HG03520 (cell line): Measurements from ENCODE around the gene PHYH.
A peak's percentile ranks its signal among the peaks of the same experiment; 100 is the strongest.
"Not testable (repeated sequence)": the region's sequence is repeated elsewhere in the genome, so short reads cannot be mapped to it uniquely, and the experiment has no call there.

Experiments used
- ATAC-seq: cut with Tn5 transposase; IDR thresholded peaks from one replicate; pipeline ENCODE4 v1.9.1; 2021; ENCODE audit warnings: mild to moderate bottlenecking, moderate library complexity; ENCODE audit not compliant: unreplicated experiment

Gene PHYH

DNA sequence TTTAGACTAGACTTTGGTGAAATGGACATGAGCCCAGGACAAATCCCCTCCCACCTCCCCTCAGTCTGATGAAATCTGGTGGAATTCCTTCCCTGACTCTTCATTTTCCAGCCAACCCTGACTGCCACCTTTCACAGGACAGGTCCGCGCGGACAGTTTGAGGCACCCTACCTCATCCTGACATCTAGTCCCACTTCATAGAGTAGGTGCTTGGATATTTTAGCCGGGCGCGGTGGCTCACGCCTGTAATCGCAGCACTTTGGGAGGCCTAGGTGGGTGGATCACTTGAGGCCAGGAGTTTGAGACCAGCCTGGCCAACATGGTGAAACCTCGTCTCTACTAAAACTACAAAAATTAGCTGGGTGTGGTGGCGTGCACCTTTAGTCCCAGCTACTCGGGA lies 23.7 kb downstream of the PHYH start:
- ATAC-seq: not testable (repeated sequence)

DNA sequence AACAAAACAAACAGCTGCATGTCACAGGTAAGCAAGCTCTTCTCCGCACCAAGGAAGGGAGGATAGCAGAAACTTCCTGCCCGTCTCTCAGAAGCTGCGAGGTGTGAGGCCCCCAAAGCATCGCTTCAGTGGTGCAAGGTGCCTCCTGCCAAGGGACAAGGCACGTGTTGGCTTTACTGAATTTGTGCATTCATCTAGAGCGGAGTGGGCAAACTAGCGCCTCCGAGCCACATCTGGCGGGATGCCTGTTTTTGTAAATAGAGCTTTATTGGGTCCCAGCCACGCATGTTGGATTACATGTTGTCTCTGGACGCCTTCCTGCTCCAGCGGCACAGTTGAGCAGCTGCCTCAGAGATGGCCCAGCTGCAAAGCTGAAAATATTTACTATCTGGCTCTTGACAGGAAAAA lies 27.7 kb downstream of the PHYH start:
- peak; percentile 31 for ATAC-seq

DNA sequence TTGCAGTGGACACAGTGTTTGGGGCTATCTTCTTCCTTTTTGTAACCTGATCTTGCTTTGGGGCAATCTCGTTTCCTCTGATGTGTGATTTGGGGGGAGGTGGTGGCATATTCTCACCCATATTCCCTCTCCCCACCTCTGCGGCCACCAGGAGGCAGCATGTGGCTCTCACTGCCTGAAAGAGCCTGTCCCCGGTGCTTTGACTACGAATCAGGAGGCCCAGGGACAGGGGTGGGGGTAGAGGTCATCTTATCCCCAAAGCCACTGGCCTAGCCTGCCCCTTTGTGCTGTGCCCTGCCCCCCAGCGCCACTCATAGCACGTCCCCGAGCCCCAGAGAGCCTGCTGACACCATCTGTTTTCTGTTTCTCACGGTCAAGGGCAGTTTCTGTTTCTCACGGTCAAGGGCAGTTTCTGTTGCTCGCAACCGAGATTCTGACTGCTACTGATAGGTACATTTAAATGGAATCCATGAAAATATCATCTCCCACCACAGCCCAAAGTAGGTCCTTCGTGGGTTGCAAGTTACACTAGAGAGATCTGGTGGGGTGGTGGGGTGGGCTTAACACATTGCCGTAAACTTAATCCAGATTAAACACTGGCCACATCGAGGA lies 28.2 kb downstream of the PHYH start:
- peak; percentile 86 for ATAC-seq

DNA sequence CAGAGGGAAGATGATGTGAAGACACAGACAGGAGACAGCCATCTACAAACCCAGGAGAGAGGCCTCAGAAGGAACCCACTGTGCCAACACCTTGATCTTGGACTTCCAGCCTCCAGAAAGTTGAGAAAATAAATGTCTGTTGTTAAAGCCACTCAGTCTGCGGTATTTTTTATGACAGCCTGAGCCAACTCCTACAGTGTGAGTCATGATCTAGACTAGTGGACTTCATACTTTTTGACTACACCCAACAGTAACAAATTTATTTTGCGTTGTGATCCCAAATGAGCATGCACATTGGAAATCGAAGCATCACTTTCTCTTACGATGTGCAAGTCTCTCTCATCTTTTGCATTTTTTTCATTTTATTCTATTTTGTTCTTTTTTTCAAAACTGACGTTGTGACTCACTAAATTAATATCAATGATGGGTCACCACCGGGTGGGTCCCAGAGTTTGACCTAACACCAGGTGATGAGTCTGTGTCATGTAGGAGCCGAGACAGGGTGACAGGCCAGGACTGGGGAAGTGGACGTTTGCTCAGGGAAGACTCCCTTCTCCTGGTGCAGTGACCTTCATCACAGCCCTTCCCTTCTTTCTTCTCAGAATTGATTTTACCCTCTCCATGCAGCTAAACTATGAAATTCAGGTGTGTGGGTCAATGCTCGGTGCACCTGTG lies 28.9 kb downstream of the PHYH start:
- ATAC-seq: no peak

DNA sequence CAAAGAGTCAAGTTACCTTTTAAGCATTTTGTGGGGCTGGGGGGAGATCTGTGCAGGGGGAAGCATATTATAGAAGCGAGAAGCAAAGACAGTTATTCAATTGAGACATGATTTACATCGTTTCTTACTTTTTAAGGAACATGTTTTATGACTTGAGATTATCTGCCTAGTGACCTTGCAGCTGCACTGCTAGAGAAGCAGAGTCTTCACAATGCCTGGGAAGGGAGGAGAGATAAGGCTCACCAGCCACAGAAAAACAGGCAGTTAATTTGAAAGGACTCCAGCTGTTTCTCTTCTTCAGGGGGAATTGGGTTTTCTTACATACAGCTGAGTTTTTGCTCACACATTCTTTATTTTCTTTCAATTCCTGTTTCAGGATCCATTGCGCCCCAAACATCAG lies 31.0 kb downstream of the PHYH start:
- ATAC-seq: no peak

DNA sequence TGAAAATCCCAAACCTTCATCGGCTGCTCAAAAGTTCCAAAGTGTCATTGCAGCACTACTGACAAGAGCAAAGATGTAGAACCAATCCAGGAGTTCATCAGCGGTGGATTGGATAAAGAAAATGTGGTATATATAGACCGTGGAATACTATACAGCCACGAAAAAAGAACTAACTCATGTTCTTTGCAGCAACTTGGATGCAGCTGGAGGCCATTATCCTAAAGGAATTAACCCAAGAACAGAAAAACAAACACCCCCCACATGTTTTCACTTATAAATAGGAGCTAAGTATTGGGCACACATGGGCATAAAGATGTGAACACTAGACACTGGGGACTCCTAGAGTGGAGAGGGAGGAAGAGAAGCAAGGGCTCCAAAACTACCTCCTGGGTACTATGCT lies 31.6 kb downstream of the PHYH start:
- ATAC-seq: no peak

DNA sequence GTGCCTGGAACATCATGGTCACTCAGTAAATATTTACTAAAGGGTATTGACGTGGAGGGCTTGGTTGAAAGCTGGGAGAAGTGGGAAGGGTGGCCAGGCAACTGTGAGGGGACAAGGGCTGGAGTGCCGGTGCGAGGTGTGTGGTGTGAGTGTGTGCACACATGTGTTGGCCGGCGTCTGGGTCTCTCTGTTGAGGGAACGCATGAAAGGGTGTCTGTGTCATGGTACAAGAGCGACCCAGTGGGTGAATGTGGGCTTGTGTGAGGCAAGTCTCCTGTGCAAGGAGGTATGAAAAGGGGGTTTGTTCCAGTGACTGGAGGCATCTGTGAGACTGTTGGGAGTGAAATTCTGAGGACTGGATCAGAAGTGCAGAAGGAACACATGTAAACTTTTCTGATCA lies 36.3 kb downstream of the PHYH start:
- no peak for ATAC-seq

DNA sequence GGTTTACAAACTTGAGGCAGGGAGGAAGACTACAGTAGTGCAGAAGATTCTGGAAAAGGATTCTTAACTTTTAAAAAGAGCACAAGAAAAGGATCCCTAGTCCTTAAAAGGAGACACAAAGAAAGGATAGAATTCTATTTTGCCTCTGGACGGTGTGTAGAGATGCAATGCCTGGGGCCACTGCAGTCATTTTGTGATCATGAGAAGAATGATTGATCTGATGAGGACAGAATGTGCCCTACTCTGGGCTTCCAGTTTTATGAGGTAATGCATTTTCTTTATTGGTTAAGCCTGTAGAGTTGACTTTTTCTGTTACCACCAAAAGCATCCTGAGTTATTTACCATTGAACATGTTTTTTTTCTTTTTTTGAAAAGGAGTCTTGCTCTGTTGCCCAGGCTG lies 37.4 kb downstream of the PHYH start:
- no peak for ATAC-seq

DNA sequence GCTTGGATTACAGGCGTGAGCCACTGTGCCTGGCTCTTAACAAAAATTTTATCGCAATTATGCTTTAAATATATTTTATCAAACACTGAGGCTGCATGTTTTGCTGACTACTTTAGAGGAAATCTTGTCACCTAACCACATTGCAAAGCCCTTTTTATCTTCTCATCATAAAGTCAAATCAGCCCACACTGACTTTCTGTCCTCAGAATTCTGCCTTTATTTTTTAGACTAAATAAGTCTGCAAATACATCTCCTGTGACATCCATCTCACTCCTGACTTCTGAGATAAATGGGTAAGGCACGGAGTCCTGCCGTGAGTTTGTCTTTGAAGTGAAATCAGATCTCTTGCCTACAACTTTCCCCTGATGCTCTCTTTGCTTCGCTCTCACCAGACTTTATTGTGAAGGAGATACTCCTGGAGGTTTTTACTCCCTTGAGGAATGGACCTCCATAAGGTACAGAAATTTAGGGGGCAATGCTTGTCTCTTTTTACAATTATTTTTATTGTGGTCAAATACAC lies 42.2 kb downstream of the PHYH start:
- ATAC-seq: no peak

DNA sequence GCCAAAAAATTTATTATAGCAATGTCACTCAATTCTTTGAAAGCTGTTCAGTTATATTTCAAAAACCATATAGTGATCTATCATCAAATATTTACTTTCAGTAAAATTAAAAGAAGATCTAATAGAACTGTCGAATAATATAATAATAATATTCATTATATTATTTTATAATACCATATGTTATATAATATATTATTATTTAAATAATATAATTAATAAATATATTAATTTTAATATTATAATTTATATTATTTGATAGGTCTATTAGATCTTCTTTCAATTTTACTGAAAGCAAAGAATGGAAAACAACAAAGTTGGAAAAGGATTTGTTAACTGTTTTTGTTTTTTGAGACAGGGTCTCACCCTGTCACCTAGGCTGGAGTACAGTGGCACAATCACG lies 43.2 kb downstream of the PHYH start:
- ATAC-seq: no peak

DNA sequence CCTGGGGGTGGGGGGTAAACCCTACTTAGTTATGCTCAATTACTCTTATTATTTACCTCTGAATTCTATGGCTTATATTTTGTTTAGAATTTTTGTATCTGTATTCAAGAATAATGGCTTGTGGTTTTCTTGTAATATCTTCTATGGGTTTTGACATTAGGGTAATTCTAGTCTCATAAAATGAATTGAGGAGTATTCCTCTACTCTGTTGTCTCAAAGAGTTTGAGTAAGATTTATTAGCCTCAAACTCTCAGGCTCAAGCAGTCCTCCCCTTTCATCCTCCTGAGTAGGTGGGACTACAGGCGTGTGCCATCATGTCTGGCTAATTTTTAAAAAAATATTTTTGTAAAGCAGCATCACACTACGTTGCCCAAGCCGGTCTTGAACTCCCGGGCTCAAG lies 46.1 kb downstream of the PHYH start:
- ATAC-seq: no peak

DNA sequence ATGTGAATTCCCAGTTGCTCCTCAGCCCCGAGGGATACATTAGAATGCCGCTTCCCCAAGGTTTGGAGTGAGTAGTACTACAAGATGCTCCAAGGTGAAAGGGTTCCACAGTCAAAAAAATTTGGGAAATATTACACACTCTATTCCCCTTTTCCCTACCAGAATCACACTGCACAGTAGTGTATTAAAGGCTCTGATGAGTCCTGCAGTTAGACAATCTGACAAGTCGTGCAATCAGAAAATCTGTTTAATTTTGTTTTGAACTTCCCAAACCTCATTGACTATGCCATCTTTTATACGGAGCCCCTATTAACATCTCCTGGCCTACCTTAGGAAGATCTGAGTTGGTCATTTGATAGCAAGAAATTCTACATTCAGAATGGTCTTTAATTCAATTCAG lies 52.1 kb downstream of the PHYH start:
- ATAC-seq: no peak

DNA sequence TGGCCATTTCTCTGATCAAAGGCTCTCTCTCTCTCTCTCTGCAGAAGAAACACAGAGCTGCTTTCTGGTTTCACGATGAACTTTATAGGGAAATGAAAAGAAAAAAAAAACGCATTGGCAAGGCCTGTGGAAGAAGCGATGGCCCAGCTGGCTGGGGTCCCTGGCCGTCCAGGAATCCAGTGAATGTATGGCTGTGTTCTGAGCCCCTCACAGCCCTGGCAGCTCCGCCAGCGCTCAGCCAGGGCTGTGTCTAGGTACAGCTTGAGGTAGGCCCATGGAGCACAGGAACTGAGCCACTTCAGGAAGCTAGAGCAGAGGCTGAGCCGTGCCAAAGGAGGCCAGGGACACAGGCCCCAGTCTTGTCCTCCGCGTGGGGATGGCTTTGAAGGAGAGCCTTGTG lies 52.6 kb downstream of the PHYH start:
- ATAC-seq: no peak

DNA sequence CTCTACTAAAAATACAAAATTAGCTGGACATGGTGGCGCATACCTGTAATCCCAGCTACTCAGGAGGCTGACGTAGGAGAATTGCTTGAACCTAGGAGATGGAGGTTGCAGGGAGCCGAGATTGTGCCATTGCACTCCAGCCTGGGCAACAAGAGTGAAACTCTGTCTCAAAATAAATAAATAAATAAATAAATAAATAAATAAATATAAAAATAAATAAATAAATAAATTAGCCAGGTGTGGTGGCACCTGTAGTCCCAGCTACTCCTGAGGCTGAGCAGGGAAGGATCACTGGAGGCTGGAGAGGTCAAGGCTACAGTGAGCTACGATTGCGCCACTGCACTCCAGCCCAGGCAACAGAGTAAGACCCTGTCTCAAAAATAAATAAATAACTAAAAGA lies 57.6 kb downstream of the PHYH start:
- ATAC-seq: not testable (repeated sequence)

DNA sequence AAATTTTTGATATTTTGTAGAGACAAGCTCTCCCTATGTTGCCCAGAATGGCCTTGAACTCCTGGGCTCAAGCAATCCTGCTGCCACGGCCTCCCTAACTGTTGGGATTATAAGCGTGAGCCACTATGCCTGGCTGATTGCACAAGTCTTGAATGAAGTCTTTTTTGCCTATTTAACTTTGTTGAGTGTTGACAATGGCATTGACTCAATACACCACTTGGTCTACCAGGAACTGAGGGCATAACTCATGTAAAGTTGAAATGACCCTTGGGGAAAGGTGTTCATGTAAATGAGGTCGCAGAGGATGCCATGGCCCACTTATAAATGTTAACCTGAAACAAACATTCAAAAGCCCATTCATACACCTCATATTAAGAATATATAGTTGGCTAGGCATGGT lies 58.3 kb downstream of the PHYH start:
- no peak for ATAC-seq

DNA sequence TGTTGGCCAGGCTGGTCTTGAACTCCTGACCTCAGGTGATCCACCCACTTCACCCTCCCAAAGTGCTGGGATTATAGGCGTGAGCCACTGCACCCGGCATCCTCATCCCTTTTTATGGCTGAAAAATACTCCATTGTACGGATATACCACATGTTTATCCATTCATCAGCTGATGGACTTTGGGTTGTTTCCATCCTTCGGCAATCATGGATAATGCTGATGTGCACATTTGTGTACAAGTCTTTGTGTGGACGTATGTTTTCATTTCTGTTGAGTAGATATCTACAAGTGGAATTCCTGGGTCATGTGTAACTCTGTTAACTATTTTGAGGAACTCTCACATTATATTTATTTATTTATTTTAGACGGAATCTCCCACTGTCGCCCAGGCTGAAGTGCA lies 59.9 kb downstream of the PHYH start:
- ATAC-seq: no peak

DNA sequence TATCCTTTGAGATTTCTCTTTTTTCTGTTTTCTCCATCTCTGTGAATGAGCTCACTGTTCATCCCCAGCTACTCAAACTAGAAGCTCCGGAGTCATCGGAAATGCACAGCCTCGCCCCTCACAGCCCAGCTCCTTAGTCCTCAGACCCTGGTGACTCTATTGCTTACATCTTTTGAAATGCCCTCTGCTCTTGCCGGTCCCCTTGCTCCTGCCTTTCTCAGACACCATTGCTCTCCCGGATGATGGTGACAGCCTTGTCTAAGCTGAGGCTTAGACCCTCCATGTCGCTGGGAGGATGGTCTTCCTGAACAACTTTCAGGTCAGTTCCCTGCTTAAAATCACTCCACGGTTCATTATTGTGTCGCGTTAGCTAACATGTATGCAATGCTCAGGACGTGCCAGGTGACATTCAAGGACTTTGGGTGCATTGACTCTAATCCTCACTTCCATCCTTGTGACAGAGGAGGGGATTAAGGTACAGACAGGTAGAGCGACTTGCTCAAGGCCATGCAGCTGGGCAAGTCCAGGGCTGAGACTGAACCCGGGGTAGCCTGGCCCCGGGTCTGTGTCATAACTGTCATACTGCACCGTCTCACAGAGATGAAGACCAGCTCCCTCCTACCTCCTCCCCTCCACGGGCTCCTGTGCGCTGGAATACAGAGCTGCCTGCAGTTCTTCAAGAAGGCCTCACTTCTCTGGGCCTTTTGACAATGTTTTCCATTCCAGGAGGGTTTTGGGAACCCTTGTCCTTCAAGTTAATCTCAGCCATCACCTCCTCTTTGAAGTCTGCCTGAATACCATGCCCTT lies 61.4 kb downstream of the PHYH start:
- ATAC-seq: no peak

DNA sequence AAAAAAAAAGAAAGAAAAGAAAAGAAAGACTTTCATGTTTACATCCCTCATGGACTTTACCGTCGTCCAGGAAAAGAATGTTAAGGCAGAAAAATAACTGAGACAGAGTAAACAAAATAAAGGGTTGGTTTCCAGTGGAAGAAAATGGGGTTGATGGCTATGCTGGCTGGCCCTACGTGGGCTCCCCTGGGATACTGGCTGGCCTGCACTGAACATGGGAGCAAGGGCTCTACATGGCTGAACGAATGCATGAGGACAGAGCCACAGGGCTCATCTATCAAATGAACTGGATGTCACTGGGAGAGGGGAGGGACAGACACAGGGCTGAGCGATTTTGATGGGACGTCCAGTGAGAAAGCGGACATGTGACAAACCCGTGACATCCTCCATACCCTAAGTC lies 63.2 kb downstream of the PHYH start:
- no peak for ATAC-seq

DNA sequence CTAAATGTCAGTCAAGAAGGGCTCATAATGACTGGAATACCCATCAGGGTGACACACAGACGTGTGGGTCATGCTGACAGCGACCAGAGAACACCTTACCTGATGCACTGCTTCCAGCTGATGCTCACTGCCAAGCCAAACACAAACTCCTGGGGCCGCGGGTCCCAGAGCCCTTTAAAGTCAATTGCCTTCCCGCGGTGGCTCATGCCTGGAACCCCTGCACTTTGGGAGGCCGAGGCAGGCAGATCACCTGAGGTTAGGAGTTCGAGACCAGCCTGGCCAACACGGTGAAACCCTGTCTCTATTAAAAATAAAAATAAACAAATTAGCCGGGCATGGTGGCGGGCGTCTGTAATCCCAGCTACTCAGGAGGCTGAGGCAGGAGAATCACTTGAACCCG lies 65.1 kb downstream of the PHYH start:
- not testable (repeated sequence) for ATAC-seq

DNA sequence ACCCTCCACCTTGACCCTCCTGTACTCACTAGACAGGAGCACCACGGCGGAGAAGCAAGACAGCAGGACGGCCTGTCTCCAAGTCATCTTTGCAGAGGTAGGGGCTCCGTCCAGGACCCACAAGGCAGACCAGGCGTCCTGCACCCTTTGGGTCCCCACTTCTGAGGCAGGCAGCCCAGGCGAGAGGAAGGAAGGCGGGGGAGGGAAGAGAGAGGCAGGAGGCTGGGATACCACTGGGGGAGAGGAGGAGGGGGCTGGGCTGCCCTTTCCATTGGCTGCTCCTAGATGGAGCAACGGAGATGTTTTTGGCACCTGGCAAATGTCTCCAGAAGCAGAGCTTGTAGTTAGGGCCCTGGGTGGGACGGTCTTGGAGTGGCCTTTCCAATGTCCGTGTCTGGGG lies 65.7 kb downstream of the PHYH start, which contains the start of gene UCMA:
Gene UCMA, minus strand, starts transcription at position 203 of the 400 bp plus-strand sequence. Its CDS starts 116 bp downstream, at position 87.
- ATAC-seq: no peak

DNA sequence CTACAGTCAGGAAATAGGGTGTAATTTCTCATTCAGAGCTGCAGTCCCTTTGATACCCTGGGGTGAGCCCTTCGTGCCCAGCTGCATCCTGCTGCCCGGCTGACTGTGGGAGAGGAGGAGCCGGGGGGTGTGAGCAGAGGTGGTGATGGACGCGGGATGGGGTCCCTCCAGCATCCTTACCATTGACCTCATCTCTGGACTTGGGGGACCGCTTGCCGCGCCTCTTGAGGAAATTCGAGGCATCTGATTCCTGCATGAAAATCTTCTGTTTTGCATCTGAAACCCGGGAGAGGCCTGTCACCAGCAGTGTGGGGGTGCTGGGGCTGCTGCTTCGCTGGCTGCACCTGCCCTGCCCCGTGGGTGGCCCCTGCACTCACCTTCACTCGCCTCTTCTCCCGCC lies 66.5 kb downstream of the PHYH start:
- ATAC-seq: no peak

DNA sequence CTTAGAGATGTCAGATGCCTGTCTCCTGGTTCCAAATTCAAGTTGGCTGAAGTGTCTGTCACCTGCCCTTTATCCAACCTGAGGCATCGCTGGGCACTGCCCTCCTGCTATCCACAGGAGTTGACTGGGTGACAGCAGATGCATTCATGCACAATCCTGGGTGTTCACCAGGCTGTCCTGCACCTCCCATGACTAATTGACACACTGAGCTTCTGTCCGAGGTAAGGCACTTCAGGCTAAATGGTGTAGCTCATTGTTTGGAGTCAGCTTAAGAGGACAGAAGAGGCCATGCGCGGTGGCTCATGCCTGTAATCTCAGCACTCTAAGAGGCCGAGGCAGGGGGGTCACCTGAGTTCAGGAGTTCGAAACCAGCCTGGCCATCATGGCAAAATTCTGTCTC lies 68.1 kb downstream of the PHYH start:
- no peak for ATAC-seq
